GM18951 (cell line): ENCODE data around the gene NKG7.

Experiments used
- POLR2A ChIP-seq: IDR thresholded peaks from 4 replicates; pipeline ENCODE4 v1.6.1; 2011; ENCODE audit warnings: mild to moderate bottlenecking; ENCODE audit not compliant: insufficient read length, insufficient read depth; ENCODE audit errors: extremely low read depth
- in situ Hi-C: fragments of 300-500 bp; cut with MboI; formaldehyde crosslinking; loops from one replicate; pipeline ENCODE4 v1.12.0; 2022; ENCODE audit warnings: low sequenced_read_pairs, mixed read lengths, inconsistent platforms; ENCODE audit not compliant: unreplicated experiment

NKG7 gene

DNA sequence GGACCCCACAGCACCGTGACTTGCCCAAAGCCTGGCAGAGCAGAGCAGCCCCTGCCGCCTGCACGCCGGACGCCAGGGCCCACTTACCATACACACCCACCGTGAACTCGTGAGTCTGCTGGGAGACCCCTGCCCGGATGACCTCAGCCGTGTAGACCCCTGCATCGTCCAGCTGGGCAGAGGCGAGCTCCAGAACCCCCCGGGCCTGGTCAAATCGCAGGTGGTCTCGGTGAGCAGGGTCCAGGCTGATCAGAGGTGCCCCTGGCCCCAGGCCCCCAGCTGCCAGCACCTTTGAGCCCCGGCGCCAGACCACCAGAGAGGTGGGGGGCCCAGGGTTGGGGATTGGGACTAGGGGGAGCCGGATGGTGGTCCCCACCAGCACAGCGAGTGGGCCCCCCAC is 31.4 kb downstream of the NKG7 start:
- in situ Hi-C loops = no loop called here

DNA sequence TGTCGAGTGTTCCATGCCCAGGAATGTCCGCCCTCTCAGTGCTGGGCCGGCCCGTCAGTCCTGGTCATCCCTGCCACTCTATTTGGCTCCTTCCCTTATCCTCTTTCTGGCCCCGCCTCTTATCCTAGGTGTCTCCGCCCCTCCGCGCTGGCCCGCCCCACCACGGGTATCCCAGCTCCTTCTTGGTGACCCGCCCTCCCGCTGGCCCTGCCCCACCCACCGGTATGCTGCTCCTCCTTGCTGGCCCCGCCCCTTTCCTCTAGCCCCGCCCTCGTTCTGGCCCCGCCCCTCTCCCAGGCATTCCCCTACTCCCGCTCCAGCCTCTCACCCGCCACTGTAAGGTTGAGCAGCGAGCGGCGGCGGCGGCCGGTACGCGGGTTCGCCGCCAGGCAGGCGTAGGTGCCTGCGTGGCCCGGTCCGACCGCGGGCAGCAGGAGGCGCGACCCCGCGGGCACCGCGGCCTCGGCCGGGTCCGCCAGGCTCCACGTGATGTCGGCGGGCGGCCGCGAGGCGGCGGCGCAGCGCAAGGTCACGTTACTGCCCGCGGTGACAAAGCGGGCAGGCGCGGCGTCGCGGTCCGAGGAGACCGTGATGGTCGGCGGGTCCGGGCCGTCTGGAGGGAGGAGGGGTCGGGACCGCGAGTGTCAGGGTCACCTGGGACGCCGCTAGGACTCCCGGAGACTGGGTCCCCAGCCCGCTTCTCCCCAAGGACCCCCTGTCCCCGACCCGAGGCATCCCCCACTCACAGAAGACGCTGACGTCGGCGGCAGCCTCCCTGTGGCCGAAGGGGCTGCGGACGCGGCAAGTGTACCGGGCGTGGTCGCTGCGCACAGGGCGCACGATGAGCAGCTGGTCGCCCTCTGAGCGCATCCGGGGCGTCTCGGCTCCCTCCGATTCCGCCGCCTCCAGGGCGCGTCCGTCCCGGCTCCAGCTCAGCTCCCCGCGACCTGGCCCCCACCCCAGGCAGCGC is 32.5 kb downstream of the NKG7 start:
- TF ChIP-seq POLR2A = peak; percentile 54
- in situ Hi-C loops = no loop called here

More for the DNA sequence above, 31.4 kb downstream of the NKG7 start:
- no peak for TF ChIP-seq POLR2A

DNA sequence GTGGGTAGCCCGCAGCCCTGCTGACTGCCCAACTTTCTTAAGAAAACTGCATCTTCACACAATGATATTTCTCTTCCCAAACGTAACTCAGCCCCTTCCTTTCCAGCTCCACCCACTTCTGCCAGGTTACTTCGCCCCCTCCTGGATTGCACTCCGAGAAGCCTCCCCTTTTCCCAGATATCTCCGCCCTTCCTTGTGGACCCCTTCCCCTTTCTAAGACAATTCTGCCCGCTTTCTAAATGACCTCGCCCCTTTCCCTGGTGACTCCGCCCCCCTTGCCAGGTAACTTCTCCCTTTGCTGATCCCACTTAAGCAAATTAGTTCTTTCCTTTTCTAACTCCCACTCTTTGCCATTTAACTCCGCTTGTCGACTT is 33.2 kb downstream of the NKG7 start:
- in situ Hi-C loops = no loop called here
- no peak for TF ChIP-seq POLR2A

DNA sequence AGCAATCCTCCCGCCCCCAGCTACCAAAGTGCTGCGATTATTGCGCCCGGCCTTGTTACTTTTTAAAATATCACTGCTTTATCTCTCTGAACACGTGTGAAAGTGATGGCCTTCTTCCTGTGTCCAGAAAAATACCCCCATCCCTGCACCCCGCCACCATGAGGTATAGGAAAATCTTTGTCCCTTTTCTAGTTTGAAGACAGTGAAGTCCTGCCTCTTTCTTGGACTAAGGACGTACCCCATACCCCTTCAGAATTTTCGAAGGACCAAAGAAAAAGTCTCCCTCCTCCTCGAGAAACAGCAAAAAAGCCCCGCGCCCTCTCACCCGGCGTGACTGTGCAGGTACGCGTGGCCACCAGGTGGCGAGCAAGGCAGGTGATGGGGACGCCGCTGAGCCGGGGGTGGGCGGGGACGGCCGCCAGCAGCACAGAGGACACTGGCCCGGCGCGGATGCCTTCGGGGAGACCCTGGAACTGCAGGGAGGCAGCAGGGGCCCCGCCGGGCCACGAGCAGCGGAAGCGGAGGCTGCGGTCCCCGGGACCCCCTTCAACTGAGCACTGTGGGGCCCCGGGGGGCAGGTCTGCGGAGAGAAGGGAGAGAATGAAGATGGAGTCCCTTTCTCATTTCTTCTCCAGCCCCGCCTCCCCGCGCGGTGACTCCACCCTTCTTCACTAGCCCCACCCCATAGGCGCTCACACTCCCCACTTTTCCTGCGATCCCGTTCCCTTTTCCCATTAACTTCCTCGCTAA is 33.7 kb downstream of the NKG7 start:
- TF ChIP-seq POLR2A = peak; percentile 18
- in situ Hi-C loops = no loop called here

DNA sequence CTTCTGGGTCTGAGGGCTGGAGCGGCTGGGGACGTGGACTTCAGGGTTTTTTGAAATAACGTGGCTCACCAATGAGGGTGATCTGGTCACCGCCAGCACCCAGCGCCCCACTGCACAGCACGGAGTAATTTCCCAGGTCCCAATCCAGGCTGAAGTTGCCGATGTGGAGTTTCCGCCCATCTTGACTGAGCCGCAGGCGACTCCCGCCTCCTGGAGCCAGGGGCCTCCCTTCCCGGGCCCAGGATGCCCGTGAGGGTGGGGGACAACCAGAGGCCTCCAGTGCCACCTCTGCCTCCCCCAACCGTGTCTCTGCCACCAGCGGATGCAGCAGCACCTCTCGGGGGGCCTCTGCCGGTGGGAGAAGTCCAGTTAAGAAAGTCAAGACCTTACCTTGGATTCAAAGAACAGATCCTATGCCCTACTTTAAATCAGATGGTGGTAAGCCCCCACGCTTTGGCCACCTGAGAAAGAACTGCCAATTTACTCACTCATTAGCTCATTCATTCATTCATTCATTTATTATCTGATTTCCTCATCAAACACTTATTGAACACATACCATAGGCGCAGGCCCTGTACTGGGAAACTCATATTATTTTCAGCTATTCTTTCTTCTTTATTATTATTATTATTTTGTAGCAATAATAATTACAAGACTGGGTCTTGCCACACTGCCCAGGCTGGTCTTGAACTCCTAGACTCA is 34.4 kb downstream of the NKG7 start:
- in situ Hi-C loops = no loop called here
- no peak for TF ChIP-seq POLR2A

DNA sequence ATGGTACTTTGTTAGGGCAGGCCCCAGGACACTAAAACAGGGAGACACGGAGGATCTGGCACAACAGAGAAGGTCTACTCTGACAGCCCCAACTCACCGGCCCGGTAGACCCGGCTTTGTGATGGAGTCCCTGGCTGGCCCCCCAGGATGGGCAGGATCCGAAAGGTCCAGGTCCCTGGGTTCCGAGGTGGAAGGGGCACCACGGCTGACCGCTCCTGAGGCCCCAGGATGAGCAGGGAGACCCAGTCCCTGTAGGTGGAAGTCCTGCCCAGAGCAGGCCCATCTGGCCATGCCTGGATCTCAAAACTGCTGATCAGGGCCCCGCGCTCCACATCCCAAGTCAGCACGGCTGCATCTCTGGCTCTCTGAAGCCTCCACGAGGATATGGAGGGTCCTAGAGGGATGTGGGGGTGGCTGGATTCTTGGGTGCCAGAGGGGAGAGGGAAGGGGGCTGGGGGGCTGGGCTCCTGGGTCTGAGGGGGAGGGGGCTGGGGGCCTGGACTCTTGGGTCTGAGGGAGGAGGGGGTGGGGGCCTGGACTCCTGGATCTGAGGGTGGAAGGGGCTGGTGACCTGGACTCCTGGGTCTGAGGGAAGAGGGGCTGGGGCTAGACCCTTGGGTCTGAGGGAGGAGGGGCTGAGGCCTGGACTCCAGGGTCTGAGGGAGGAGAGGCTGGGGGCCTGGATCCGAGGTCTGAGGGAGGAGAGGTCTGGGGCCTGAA is 35.2 kb downstream of the NKG7 start:
- TF ChIP-seq POLR2A = no peak
- in situ Hi-C loops = no loop called here

DNA sequence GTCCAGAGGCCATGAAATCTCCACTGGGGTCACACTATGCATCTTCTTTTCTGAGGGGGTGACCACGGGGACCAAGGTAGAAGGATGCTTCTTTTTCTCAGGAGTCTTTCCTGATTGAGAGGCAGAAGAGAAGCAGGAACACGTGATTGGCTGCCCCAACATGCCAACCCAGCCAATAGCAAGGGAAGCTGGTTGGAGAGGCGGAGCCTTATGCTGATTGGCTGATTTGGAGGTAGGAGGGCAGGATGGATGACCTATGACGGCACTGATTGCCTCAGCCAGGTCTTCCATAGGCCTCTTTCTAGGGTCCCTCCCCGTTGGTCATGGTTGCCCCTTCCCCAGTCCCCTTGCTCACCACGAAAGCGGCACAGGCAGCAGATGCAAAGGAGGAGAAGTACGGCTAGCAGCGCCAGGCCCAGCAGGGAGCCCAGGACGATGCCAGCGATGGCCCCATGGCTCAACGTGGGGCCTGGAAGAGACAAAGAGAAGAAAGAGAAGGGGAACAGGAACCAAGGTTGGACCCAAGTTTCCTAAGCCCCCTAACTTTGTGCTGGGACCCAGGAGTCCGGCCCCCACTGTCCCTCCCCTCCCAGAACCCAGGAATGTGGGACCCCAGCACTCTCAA is 38.5 kb downstream of the NKG7 start:
- in situ Hi-C loops = no loop called here
- TF ChIP-seq POLR2A = no peak

DNA sequence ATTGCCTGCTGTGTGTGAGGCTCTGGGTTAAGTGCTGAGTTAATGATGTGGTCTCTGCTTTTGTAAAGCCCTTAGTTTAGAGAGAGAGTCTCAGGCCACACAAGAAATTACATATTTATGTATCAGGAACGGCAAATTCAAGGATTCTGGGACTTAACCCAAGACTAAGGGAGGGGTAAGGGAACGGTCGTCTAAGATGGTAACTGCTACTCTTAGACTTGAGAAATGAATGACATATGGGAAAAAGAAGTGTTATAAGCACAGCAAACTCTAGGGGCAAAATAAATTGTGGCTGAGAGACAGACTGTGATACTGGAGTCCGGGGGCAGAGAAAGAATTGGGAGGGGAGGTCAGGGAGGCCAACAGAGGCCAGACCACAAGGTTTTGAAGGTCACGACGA is 40.7 kb downstream of the NKG7 start:
- in situ Hi-C loops = no loop called here
- TF ChIP-seq POLR2A = no peak

DNA sequence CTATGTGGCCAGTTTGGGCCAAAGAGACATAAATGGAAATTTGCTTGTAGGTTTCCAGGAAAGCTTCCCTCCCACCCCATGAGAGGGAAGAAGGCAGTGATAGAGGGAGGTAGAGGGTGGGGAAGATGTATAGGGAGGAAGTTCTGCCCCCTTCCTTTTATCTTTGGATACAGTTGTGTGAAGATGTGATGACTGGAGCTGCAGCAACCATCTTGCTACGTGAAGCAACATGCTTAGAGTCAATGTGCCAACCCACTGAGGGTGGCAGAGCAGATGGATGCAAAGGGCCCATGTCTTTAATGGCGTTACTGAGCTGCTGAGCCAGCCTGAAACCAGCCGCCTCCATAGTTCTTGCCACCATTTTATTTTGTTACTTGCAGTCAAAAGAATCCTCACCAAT is 41.3 kb downstream of the NKG7 start:
- in situ Hi-C loops = no loop called here
- TF ChIP-seq POLR2A = no peak

DNA sequence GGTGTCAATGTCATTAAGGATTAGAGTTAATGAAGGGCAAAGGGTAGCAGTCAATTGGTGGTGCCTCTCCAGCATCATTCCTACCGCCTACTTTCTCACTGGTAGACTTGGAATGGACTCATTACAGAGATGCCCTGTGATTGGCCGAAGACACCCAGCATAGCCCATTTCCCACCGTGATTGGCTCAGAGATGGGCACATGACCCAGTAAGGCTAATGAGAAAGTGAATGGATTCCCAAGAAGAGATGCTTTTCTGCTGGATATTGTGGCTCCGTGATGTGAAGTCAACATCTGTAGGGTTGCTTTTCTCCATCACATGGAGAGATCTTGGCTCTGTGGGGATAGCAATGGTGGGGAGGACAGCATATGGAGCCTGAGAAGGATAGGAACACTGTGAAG is 42.1 kb downstream of the NKG7 start:
- in situ Hi-C loops = no loop called here
- no peak for TF ChIP-seq POLR2A

DNA sequence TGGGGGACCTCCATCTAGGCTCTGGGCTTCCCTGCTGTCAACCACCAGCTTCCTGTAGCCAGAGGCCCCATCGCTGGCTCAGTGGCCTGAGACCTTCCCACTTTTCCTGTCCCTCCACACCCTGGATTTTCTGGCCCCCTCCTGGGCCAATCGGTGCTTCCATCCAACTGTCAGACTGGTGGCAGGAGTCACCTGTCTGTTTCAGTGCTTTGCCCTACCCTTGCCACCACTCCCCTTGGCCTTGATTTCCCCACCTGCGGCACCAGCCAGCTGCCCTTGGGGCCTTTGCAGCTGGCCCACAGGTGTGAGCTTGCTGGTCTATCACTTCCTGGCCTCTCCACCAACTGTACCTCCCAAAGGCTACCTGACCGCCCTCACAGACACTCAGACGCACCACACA is 43.0 kb downstream of the NKG7 start:
- TF ChIP-seq POLR2A = no peak

More for the DNA sequence above, 43.0 kb downstream of the NKG7 start:
- in situ Hi-C loops = no loop called here
